HCT116 (cell line): ENCODE measurements around the gene RAB3GAP1. TPM values are rescaled to one million over a fixed set of nuclear protein-coding genes. Genes with fewer than 3 reads are reported as not detected.

ENCODE experiments used
- ATAC-seq: fragments of 200-7000 bp; cut with Tn5 transposase; 2 replicates; pipeline ENCODE4 v1.9.1; 2020; ENCODE audit warnings: mild to moderate bottlenecking, moderate library complexity
- BruUV-seq: library from RNA; stranded (reverse); fragments of 400-500 nt; replicated peaks from 2 replicates; lab custom pipeline; 2021; lab: Mats Ljungman, UMichigan
- CTCF ChIA-PET: fragments of 300-600 bp; sonication (Branson Sonifier 250); formaldehyde crosslinking; loops from one replicate; lab custom pipeline; 2021; ENCODE audit warnings: antibody characterized with exemption; lab: Charles Lee
- POLR2A ChIA-PET: fragments of 300-600, 350-600 bp; sonication (Branson Sonifier 250); formaldehyde crosslinking; loops from one replicate; lab custom pipeline; 2021; ENCODE audit warnings: antibody characterized with exemption; lab: Charles Lee
- RAD21 ChIA-PET, 2 experiments: fragments of 300-600 bp; sonication (Branson Sonifier 250); formaldehyde crosslinking; loops; one replicate each; lab custom pipeline; 2023; ENCODE audit warnings: low total read pairs in 2 of 2; ENCODE audit not compliant: uncharacterized antibody in 2 of 2, unreplicated experiment in 2 of 2, low non-redundant PET in 1 of 2; lab: Charles Lee
- DNase-seq: peaks from one replicate; pipeline ENCODE4 v3.0.0-alpha.2; 2010; ENCODE audit warnings: low read depth, low spot score
- H2AFZ ChIP-seq: fragments of 200-600 bp; shearing (Covaris generic), sonication (generic); 2 replicates; pipeline ENCODE4 v1.6.1; 2017; ENCODE audit warnings: low read depth, mixed run types, mixed read lengths, antibody characterized with exemption, low read length; ENCODE audit not compliant: poor library complexity, severe bottlenecking
- H3K27ac ChIP-seq: 2 replicates; pipeline ENCODE4 v1.5.1; 2012; ENCODE audit warnings: low read depth, low read length
- H3K27me3 ChIP-seq: fragments of 200-600 bp; sonication (generic); 2 replicates; pipeline ENCODE4 v1.6.1; 2016; ENCODE audit warnings: mixed run types, low read length, mixed read lengths; ENCODE audit not compliant: insufficient read depth
- H3K36me3 ChIP-seq, 2 experiments: fragments of 200-500 bp in 1 of 2; fragments of 200-600 bp in 1 of 2; sonication (Bioruptor generic) in 1 of 2; sonication (generic) in 1 of 2; 2 replicates each; pipeline versions ENCODE4 v1.5.1 to v1.6.1; 2014 to 2016; ENCODE audit warnings: low read length in 2 of 2, inconsistent platforms in 1 of 2, mixed read lengths in 1 of 2, mixed run types in 1 of 2; ENCODE audit not compliant: insufficient read depth in 2 of 2, control insufficient read depth in 1 of 2
- H3K4me1 ChIP-seq, 2 experiments: fragments of 200-600 bp in 1 of 2; sonication (generic) in 1 of 2; 2 replicates each; pipeline versions ENCODE4 v1.5.1 to v1.6.1; 2012 to 2017; ENCODE audit warnings: low read length in 2 of 2, inconsistent platforms in 1 of 2, mild to moderate bottlenecking in 1 of 2, mixed read lengths in 1 of 2, mixed run types in 1 of 2, moderate library complexity in 1 of 2; ENCODE audit not compliant: insufficient read depth in 2 of 2, control insufficient read depth in 1 of 2
- H3K4me2 ChIP-seq: fragments of 200-600 bp; sonication (generic); 2 replicates; pipeline ENCODE4 v1.6.1; 2017; ENCODE audit warnings: mixed run types, low read length, mixed read lengths
- H3K4me3 ChIP-seq, 2 experiments: fragments of 200-600 bp in 1 of 2; sonication (generic) in 1 of 2; replicated peaks in 1 of 2; 2 replicates each; pipeline ENCODE4 v1.5.1; 2011 to 2016; ENCODE audit warnings: low read length in 2 of 2, control low read depth in 1 of 2, low read depth in 1 of 2, mild to moderate bottlenecking in 1 of 2, mixed read lengths in 1 of 2, mixed run types in 1 of 2
- H3K79me2 ChIP-seq: fragments of 200-600 bp; sonication (generic); 2 replicates; pipeline ENCODE4 v1.6.1; 2017; ENCODE audit warnings: mild to moderate bottlenecking, mixed run types, low read length, moderate library complexity, mixed read lengths; ENCODE audit not compliant: insufficient read depth
- H3K9ac ChIP-seq: fragments of 200-600 bp; sonication (generic); 2 replicates; pipeline ENCODE4 v1.6.1; 2016; ENCODE audit warnings: low read length, mixed read lengths
- H3K9me2 ChIP-seq: fragments of 200-600 bp; sonication (generic), shearing (Covaris generic); 2 replicates; pipeline ENCODE4 v1.6.1; 2017; ENCODE audit warnings: mixed run types, mild to moderate bottlenecking, moderate library complexity; ENCODE audit not compliant: insufficient read depth
- H3K9me3 ChIP-seq, 2 experiments: fragments of 200-500 bp in 1 of 2; fragments of 200-600 bp in 1 of 2; sonication (Bioruptor generic) in 1 of 2; sonication (generic) in 1 of 2; 2 replicates each; pipeline ENCODE4 v1.6.1; 2014 to 2017; ENCODE audit warnings: low read length in 2 of 2, mixed read lengths in 2 of 2, inconsistent platforms in 1 of 2, low read depth in 1 of 2, mild to moderate bottlenecking in 1 of 2, mixed run types in 1 of 2, moderate library complexity in 1 of 2; ENCODE audit not compliant: control insufficient read depth in 1 of 2, insufficient read depth in 1 of 2
- H4K20me1 ChIP-seq: fragments of 200-600 bp; sonication (generic), shearing (Covaris generic); 2 replicates; pipeline ENCODE4 v1.6.1; 2017; ENCODE audit warnings: mixed run types, mild to moderate bottlenecking, moderate library complexity; ENCODE audit not compliant: insufficient read depth
- CBX3 ChIP-seq: IDR thresholded peaks from 2 replicates; pipeline ENCODE4 v1.6.1; 2012; ENCODE audit warnings: low read depth
- CEBPB ChIP-seq: IDR thresholded peaks from 2 replicates; pipeline ENCODE4 v1.6.1; 2012; ENCODE audit warnings: low read depth
- EGR1 ChIP-seq: IDR thresholded peaks from 2 replicates; pipeline ENCODE4 v1.6.1; 2012; ENCODE audit warnings: low read depth
- JUND ChIP-seq: IDR thresholded peaks from 2 replicates; pipeline ENCODE4 v1.6.1; 2012
- RAD21 ChIP-seq: IDR thresholded peaks from 2 replicates; pipeline ENCODE4 v1.6.1; 2012; ENCODE audit warnings: low read depth, mild to moderate bottlenecking
- SP1 ChIP-seq: IDR thresholded peaks from 2 replicates; pipeline ENCODE4 v1.6.1; 2012; ENCODE audit warnings: low read depth
- SRF ChIP-seq: IDR thresholded peaks from 2 replicates; pipeline ENCODE4 v1.6.1; 2012; ENCODE audit warnings: low read depth
- YY1 ChIP-seq: IDR thresholded peaks from 2 replicates; pipeline ENCODE4 v1.6.1; 2011; ENCODE audit warnings: low read length, low read depth, moderate library complexity, mild to moderate bottlenecking; ENCODE audit not compliant: insufficient replicate concordance; ENCODE audit errors: extremely low read depth
- ZFX ChIP-seq: fragments of 450-650 bp; IDR thresholded peaks from 2 replicates; pipeline ENCODE4 v1.6.1; 2017
- ZNF274 ChIP-seq: fragments of 200-500 bp; sonication (Bioruptor generic); IDR thresholded peaks from 2 replicates; pipeline ENCODE4 v1.6.1; 2014; ENCODE audit warnings: mild to moderate bottlenecking, low read depth, low read length, inconsistent platforms
- intact Hi-C: fragments of 100-400 bp; cut with micrococcal nuclease; formaldehyde crosslinking; loops from 2 replicates; pipeline ENCODE4 v1.10.0; 2022
- total RNA-seq: library from RNA; stranded (reverse); gene quantifications from one replicate; pipeline ENCODE4 v1.2.1, GENCODE V29; 2021; ENCODE audit not compliant: unreplicated experiment
- TF ChIP-seq, protein P1 (sequence below): IDR thresholded peaks from 2 replicates; pipeline ENCODE4 v1.6.1; 2012
- TF ChIP-seq, protein P2 (sequence below): IDR thresholded peaks from 2 replicates; pipeline ENCODE4 v1.6.1; 2011; ENCODE audit warnings: mild to moderate bottlenecking, low read length, moderate library complexity; ENCODE audit not compliant: insufficient replicate concordance; ENCODE audit errors: extremely low read depth
- TF ChIP-seq, protein P3 (sequence below), 3 experiments: fragments of 200-600 bp in 1 of 3; sonication (generic) in 1 of 3; IDR thresholded peaks in 2 of 3; conservative IDR thresholded peaks in 1 of 3; 2 replicates each; pipeline ENCODE4 v1.5.1; 2012 to 2017; ENCODE audit warnings: low read depth in 2 of 3, low read length in 2 of 3, antibody characterized with exemption in 1 of 3, borderline replicate concordance in 1 of 3, control low read depth in 1 of 3, mild to moderate bottlenecking in 1 of 3, mixed read lengths in 1 of 3, mixed run types in 1 of 3, moderate library complexity in 1 of 3; ENCODE audit not compliant: insufficient read depth in 1 of 3

The RAB3GAP1 gene
- total RNA-seq, 1 experiment from 2014 or later = 38.5 TPM

DNA sequence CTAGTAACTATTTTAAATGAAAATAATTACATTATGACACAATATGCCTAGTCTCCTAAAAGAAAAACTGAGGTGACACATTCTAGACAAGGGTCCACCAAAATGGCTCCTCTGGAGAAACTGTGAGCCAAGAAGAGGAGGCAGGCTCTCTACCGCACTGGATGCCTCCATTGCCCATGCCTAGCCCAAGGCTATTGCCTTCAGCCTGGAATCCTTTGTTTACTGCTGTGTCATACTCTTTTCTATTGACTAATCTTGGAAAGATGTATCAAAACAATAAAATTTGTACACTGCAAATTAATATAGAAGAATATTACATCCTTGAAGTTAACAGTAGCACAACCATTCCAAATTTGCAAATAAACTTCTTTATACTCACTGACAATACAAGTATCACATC, 167.1 kb downstream of the RAB3GAP1 start:
- H3K9me2 ChIP-seq = no peaks in the 10 kb centered on the region
- DNase-seq (no peak), ATAC-seq (no peak)
- no peak overlapping the region for H3K4me2 ChIP-seq
- POLR2A ChIA-PET = no interaction called here
- H3K9me3 ChIP-seq = no peaks in the 10 kb centered on the region
- no peak for TF ChIP-seq EGR1
- no peak for TF ChIP-seq CEBPB
- TF ChIP-seq, protein P1, sequence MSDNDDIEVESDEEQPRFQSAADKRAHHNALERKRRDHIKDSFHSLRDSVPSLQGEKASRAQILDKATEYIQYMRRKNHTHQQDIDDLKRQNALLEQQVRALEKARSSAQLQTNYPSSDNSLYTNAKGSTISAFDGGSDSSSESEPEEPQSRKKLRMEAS = no peak
- TF ChIP-seq JUND = no peak
- TF ChIP-seq RAD21 = no peak
- TF ChIP-seq, protein P2, sequence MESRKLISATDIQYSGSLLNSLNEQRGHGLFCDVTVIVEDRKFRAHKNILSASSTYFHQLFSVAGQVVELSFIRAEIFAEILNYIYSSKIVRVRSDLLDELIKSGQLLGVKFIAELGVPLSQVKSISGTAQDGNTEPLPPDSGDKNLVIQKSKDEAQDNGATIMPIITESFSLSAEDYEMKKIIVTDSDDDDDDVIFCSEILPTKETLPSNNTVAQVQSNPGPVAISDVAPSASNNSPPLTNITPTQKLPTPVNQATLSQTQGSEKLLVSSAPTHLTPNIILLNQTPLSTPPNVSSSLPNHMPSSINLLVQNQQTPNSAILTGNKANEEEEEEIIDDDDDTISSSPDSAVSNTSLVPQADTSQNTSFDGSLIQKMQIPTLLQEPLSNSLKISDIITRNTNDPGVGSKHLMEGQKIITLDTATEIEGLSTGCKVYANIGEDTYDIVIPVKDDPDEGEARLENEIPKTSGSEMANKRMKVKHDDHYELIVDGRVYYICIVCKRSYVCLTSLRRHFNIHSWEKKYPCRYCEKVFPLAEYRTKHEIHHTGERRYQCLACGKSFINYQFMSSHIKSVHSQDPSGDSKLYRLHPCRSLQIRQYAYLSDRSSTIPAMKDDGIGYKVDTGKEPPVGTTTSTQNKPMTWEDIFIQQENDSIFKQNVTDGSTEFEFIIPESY = no peak
- TF ChIP-seq YY1 = no peak
- TF ChIP-seq ZNF274 = no peak
- TF ChIP-seq, protein P3, sequence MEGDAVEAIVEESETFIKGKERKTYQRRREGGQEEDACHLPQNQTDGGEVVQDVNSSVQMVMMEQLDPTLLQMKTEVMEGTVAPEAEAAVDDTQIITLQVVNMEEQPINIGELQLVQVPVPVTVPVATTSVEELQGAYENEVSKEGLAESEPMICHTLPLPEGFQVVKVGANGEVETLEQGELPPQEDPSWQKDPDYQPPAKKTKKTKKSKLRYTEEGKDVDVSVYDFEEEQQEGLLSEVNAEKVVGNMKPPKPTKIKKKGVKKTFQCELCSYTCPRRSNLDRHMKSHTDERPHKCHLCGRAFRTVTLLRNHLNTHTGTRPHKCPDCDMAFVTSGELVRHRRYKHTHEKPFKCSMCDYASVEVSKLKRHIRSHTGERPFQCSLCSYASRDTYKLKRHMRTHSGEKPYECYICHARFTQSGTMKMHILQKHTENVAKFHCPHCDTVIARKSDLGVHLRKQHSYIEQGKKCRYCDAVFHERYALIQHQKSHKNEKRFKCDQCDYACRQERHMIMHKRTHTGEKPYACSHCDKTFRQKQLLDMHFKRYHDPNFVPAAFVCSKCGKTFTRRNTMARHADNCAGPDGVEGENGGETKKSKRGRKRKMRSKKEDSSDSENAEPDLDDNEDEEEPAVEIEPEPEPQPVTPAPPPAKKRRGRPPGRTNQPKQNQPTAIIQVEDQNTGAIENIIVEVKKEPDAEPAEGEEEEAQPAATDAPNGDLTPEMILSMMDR (IDR thresholded peaks at IDR 0.05 in 2 of 3, conservative IDR thresholded peaks at IDR 0.05 in 1 of 3; ENCODE audit: borderline replicate concordance in 1 of 3, insufficient read depth in 1 of 3, low read depth in 2 of 3, low read length in 2 of 3) = no peak
- no peak for TF ChIP-seq SP1
- no peak for TF ChIP-seq CBX3
- TF ChIP-seq SRF = no peak
- no peak for TF ChIP-seq ZFX
- no peak overlapping the region for H3K27ac ChIP-seq
- no peaks in the 10 kb centered on the region; a peak in 1 of 4 replicates for H3K36me3 ChIP-seq
- H2AFZ ChIP-seq = no peak overlapping the region
- no peak overlapping the region for H3K4me3 ChIP-seq
- H3K9ac ChIP-seq = no peak overlapping the region
- intact Hi-C loops = no loop called here
- CTCF ChIA-PET = no interaction called here
- H3K4me1 ChIP-seq = no peaks in the 10 kb centered on the region
- RAD21 ChIA-PET = no interaction called here
- no peaks in the 10 kb centered on the region; the same call in 1 of the 2 replicates for H4K20me1 ChIP-seq
- H3K27me3 ChIP-seq = no peaks in the 10 kb centered on the region
- no peaks in the 10 kb centered on the region for H3K79me2 ChIP-seq
- BruUV-seq = no TSS peak

Other genes starting within 250 kb of the RAB3GAP1 start
- gene ACMSD, start 213.7 kb upstream of the RAB3GAP1 start, total RNA-seq = not detected
- 32.6 TPM for gene CCNT2, start 133.5 kb upstream of the RAB3GAP1 start, total RNA-seq
- gene MAP3K19, start 4.8 kb upstream of the RAB3GAP1 start, total RNA-seq = not detected